Peyer's patch (tissue), 4 donors: ENCODE measurements around the gene WNT9A.

Experiments used
- POLR2A ChIP-seq, 2 donors: fragments of 450-650 bp; IDR thresholded peaks; one replicate each; pipeline ENCODE4 v1.5.1; 2017; ENCODE audit warnings: antibody characterized with exemption in 2 of 2, mild to moderate bottlenecking in 2 of 2, moderate library complexity in 2 of 2
- TF ChIP-seq, protein P1 (sequence below), 6 experiments: fragments of 450-650 bp in 4 of 6; fragments of 200-600 bp in 2 of 6; sonication (generic) in 1 of 6; IDR thresholded peaks; one replicate each; pipeline ENCODE4 v1.5.1; 2017 to 2019; ENCODE audit warnings: antibody characterized with exemption in 6 of 6, mild to moderate bottlenecking in 3 of 6, moderate library complexity in 1 of 6

DNA sequence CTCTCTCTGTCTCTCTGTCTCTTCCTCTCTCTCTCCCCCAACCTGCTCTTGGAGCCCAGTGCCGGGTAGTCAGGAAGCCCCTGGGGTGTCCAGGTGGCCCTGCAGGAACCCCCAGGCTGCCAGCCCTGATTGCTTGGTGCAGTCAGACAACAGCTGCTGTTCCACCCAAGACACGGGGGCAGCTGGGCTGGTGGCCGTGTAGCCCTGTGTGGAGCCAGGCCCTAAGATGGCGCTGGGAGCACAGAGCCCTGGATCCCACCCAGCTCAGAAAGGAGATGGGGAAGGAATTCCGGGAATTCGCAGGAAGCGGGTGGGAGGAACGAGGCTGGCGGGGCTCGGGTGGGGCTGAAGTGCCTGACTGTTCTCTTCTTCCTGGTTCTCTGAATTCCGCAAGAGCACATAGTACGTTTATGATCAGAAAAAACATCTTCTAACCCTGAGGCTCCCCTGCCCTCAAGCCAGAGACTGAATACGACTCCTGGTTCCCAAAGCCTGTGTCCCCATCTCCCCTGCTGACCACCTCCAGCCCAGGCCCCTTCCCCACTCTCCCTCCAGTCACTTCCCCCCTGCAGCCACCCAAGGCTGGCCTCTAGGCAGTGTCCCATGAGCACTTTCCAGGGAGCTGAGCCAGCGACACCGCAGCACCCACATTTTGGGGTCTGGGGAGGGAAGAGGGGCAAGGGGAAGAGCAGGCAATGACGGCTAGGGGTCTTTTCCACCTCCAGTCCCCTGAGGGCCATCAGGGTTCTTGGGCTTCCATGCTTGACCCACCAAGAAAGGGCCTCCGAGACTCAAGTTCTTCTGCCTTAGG, 55.0 kb downstream of the WNT9A start:
- TF ChIP-seq, protein P1, sequence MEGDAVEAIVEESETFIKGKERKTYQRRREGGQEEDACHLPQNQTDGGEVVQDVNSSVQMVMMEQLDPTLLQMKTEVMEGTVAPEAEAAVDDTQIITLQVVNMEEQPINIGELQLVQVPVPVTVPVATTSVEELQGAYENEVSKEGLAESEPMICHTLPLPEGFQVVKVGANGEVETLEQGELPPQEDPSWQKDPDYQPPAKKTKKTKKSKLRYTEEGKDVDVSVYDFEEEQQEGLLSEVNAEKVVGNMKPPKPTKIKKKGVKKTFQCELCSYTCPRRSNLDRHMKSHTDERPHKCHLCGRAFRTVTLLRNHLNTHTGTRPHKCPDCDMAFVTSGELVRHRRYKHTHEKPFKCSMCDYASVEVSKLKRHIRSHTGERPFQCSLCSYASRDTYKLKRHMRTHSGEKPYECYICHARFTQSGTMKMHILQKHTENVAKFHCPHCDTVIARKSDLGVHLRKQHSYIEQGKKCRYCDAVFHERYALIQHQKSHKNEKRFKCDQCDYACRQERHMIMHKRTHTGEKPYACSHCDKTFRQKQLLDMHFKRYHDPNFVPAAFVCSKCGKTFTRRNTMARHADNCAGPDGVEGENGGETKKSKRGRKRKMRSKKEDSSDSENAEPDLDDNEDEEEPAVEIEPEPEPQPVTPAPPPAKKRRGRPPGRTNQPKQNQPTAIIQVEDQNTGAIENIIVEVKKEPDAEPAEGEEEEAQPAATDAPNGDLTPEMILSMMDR (IDR thresholded peaks at IDR 0.05) = no peak
- no peak for TF ChIP-seq POLR2A (IDR thresholded peaks at IDR 0.05)
